GM12878 (cell line): ENCODE data around the gene CHMP4B.

Experiments used
- HDGF ChIP-seq: fragments of 450-650 bp; IDR thresholded peaks from 2 replicates; pipeline ENCODE4 v1.6.1; 2016; ENCODE audit warnings: antibody characterized with exemption
- MYC ChIP-seq: IDR thresholded peaks from 2 replicates; pipeline ENCODE4 v1.6.1; 2011; ENCODE audit warnings: mild to moderate bottlenecking, low read length, moderate library complexity, inconsistent platforms; ENCODE audit not compliant: insufficient read depth, insufficient replicate concordance, insufficient read length, severe bottlenecking
- PRDM15 ChIP-seq: fragments of 450-650 bp; formaldehyde crosslinking; IDR thresholded peaks from 2 replicates; pipeline ENCODE4 v1.4.0; 2020; ENCODE audit warnings: mild to moderate bottlenecking, moderate library complexity
- RCOR1 ChIP-seq: conservative IDR thresholded peaks from 2 replicates; pipeline ENCODE4 v1.6.1; 2012; ENCODE audit warnings: low read depth, low read length, improper control_type of control experiment
- SIN3A ChIP-seq: IDR thresholded peaks from 2 replicates; pipeline ENCODE4 v1.6.1; 2012; ENCODE audit warnings: low read depth, low read length, improper control_type of control experiment

GRCh38 chr20:33793011-33793931, 17.9 kb upstream of the CHMP4B start:
- TF ChIP-seq RCOR1, result no peak
- no peak for TF ChIP-seq SIN3A
- TF ChIP-seq MYC, result no peak
- TF ChIP-seq PRDM15 (CRISPR knock-in tag), result no peak
- no peak for TF ChIP-seq HDGF
